ENCODE results near the gene OVCH1.
"Not testable (repeated sequence)": the region's sequence is repeated elsewhere in the genome, so short reads cannot be mapped to it uniquely, and the experiment has no call there.

The OVCH1 gene

DNA sequence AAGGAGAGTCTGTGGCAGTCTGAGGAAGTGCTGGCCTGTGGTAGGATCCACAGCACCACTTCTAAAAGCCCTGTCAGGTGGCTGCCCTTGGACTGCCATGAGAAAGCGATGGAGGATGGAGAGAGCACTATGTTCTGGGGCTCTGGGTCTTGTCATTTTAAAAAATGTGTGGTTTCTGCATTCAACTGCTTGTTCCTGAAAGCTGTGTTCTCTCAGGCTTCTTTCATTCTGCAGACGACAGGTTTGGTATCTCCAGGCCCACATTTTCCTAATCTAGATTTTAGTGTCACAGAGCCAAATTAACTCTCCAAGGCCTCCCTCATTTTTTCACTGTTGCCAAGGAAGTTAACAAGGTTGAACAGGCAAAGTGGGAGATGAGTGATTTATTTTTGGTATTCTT is 10.5 kb downstream of the OVCH1 start:
- no peak for DNase-seq

DNA sequence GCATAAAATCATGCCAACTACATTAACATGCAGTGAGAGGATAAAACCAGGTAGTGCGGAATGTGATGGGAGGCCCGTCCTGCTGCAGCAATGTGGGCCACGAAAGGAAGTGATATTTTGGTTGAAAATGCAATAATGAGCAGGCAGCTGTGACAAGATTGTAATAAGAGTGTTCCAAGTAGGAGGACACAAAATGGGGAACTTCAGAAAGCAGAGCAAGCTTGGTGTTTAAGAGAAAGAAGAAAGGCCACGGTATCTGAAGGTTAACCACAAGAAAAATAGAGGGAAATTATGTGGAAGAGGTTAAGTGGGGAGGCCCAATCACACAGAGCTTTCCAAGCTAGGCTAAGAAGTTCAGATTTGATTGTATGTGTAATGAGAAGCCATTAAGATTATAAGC is 34.3 kb downstream of the OVCH1 start:
- peak in 1 of 4 experiments; percentile 15 for DNase-seq

DNA sequence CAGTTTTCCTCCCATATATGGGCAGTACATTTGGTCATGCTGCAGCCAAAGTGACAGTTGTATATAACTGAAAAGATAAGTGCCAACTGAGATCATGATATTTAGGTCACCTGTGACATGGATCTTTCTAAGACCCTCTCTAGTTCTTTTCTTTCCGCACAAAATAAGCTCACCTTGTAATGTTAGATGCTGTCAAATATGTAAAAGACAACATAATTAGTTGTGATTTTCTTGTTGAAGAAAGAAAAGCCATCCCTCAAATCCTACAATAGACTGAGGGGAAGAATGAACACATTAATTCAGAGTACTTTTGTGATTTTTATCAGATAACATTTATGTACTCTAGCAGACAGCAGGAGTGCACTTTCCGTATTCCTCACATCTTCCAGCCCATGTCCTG is 37.4 kb downstream of the OVCH1 start:
- DNase-seq, result no peak

DNA sequence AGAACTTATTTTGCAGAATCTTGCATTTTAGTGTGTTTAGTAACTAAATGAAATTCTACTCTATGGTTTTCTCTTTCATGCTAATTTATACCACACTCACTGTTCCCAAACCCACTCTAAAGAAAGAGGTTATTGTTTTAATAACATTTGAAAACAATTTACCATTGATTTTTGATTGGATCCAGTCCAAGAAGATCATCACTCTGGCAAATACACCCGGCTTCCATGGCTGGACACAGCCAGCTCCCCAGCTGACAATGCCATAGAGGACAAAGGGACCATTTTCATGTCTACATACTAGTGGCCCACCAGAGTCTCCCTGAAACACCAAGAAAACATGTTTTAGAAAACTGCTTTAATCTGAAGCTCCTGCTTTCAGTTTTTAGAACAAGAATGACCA is 42.4 kb downstream of the OVCH1 start:
- no peak for DNase-seq

DNA sequence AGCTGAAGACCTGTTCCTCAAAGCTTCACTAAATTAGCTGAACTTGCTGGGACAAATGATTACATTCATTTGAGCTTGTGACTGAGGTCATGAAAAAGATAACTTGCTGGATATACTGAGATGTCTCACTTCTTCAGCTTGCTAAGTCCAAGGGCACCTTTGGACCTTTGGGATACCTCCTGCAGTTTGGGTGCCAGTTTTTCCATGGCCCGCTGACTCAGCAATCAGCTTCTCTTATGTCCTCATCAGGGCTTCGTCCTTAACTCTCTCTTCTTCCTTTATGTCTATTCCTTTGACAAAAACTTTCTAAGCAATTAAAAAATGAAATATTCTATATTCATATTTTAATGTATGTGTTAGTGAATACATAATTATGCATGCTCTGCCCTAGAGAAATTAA is 45.6 kb downstream of the OVCH1 start:
- peak in 1 of 4 experiments; percentile 7 for DNase-seq

DNA sequence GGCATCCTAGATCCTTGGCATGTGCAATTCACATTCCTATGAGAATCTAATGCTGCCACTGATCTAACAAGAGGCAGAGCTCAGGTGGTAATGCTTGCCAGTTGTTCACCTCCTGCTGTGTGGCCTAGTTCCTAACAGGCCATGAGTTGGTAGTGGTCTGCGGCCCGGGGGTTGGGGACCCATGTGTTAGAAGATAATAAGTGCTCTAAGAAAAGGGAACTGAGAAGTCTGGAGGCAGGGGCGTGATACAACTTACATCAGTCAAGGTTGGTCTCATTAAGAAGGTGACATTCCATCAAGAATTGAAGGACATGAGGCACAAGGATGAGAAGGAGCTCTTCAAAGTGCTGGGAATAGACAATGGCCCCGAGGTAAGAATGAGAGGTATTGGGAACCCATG is 49.3 kb downstream of the OVCH1 start:
- DNase-seq, result no peak

DNA sequence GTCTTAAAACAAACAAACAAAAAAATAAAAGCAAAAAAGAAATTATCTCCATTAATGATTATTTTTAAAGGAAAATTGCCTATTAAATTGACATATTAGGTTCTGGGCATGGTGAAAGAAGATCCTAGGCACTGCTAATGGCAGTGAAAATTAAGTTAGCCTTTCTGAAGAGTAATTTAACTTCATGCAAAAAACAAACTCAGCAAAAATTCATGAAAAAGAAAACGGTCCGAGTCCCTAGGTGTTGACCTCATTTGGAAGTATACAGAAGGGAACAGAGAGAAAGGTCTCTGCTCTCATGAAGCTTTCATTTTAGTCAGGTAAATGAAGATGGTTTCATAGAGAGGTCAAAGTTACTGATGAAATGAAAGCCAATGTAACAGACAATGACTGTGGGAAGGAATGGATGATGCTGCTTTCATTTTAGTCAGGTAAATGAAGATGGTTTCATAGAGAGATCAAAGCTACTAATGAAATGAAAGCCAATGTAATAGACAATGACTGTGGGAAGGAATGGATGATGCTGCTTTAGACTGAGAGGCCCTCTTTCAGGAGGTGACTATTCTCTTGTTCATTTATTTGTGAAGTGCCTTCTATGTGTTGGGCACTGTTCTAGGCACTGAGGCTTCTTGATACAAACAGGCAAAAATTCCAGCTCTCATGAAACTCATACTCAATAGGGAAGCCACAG is 50.1 kb downstream of the OVCH1 start:
- DNase-seq, result no peak

DNA sequence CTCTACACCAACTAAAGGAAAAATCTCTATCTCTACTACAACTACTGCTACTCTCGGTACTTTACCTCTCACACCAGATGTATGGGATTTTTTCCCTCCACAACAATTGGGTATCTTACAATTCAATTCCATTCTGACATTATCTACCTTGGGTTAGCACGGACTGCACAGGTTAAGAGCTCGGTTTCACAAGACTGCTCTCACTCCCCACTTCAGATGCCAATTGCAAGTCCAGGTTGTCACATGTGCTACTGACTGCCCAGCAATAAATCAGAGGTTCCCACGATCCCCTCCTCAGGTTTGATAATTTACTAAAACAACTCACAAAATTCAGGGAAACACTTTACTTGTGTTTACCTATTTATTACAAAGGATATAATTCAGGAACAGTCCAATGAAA is 58.0 kb downstream of the OVCH1 start:
- no peak for DNase-seq

DNA sequence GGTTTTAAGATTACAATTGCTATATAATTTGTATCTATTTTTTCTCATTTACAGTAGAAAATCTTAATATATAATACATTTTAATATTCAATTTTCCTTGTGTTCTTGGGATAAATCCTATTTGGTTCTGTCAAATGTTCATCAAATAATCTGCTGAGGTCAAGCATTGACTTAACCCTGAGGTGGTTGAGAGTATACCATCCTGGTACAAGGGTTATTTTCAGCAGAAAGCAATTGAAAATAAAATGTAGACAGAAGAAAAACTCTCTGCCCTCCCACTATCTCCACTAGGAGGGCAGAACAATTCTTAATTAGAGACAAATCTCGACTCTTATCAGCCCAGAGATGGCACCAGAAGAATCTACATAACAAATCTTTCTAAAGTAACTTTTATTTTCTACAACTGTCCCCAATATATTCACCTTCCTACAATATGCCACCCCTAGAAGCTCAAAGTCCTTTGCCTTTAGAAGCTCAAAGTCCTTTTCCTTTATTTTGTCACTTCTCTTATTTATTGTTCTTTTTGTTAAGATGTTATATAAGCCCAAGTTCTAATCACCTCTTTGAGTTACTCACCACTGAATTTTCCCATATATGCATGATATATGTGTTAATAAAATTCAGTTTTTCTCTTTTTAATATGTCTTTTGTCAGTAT is 58.6 kb downstream of the OVCH1 start:
- no peak for DNase-seq

DNA sequence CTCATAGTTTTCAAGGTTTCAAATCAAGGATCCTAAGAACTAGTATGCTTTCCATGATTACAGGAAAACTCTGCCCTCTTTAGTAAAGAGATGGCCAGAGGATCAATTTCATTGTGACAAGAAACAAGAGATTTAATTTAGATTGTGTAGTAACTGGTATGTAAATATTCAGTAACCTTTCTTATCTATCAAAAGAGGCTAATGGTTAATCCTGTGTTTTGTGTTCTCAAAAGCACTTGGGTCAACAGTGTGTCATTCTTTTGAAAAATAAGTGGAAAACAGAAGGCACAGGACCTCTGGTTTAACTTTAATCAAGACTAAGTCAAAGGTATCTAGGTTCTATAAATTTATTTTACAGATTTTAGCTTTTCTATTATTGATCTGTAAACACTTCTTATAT is 59.9 kb downstream of the OVCH1 start:
- DNase-seq, result no peak

DNA sequence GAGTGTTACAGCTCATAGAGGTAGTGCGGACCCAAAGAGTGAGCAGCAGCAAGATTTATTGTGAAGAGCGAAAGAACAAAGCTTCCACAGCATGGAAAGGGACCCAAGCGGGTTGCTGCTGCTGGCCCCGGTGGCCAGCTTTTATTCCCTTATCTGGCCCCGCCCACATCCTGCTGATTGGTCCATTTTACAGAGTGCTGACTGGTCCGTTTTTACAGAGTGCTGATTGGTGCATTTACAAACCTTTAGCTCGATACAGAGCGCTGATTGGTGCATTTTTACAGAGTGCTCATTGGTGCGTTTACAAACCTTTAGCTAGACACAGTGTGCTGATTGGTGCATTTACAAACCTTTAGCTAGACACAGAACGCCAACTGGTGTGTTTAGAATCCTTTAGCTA is 60.7 kb downstream of the OVCH1 start:
- DNase-seq, result not testable (repeated sequence)

DNA sequence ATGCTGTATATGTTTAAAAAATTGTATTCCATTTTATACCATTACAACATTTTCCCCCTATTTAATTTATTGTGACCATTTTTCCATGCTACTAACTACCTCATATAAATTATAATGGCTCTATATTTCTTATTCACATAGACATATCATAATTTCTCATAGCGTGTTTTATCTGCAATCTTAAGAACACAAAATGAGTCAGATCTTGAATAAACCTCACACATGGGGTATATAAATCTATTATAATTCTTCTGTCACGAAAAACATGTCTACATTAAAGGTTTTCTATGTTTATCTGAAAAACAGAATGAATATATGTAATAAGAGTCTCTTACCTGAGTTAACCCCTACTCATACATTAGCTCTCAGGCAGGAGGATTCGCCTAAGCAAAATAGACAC is 66.0 kb downstream of the OVCH1 start:
- no peak for DNase-seq

DNA sequence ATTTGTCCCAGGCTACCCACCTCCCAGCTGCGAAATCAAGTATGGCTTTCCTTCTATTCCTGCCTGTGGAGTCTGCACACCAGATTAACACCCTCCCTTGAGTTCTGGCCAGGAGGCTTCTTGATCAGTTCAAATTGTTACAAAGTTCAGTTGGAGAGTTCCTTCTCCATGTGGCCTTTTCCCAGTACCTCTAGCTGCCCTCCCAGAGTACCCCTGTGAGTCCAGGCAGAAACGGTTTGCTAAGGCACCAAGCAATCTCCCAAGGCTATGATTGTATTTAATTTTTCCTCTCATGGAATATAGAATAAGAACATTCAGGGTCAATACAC is 66.8 kb downstream of the OVCH1 start:
- DNase-seq, result no peak

DNA sequence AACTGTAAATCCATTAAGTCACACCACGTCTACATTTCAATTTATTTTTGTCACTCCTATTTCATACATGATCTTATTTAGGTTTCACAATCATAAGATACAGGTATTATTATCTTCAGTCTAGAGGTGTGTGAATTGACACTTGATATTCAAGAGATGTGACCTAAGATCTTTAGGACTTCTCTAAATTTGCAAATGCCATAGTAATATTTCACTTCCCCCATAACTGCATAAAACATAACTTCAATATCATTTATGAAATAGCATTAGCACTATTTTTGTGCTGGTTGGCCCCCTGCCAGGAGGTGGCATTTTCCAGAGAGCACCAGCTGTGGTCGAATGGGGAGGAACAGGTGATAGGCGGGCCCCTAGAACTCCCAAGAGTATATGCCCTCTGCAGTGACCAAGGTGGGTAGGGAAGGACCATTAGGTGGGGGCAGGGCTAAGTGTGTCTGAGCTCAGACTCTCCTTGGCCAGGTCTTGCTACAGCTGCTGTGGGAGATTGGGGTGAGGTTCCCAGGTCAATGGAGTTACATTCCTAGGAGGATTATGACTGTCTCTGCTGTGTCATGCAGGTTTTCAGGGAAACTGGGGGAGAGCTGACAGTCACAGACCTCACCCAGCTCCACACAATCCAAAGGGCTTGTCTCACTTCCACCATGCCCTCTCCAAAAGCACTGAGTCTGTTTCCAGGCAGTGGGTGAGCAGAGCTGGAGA is 67.3 kb downstream of the OVCH1 start:
- DNase-seq, result peak in 2 of 4 experiments; percentile 3 to 6

DNA sequence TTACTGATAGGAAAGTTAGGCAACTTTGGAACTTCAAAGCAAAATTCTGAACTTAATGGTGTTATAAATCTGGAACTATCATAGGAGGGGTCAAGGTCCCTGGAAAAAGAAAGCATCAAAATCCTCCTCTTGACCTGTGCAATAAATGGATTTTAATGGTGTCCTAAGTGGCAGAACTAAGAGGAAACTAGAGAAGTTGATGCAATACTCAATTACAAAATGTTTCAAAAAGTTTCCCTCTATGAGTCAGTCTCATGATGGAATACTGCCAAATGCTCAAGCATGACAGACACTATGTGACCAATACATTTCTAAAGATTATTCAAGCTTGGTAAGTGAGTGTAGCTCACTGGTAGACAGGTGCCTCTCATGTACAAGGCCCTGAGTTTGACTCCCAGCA is 68.9 kb downstream of the OVCH1 start:
- peak; percentile 52 to 95 (median 83) for DNase-seq

DNA sequence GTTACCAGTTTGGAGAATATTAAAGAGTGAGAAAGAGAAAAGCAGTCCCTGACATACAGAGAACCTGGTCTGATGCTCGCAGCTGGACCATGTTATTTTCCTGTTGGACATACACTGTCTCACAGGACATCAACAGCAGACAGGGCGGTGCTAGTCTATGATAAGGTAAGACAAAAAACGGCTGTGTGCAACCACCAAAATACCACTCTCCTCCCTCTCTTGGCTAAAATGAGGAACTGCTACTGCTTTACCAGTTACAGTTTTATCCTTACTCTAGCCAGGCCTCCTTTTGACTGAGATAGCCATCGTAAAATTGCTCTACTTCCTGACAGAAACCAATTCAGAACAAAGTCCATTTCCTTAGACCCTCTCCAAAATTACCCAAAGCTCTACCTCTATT is 69.5 kb downstream of the OVCH1 start:
- DNase-seq, result peak; percentile 14 to 53 (median 30)

DNA sequence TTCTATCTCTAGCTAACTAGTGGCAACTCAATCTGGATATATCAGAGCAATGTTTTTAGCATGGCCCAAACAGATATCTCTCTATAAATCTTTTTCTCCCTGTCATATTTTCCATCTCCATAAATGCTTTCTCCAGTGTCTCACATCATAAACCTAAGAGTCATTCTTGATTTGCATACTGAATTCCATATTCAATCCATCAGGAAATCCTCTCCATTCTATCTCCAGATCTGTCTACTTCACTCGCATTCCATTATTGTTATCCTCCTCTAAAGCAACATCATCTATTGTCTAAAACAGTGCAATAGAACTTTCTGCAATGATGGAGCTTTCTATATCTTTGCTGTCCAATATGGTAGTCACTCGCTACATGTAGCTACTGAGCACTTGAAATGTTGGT is 71.0 kb downstream of the OVCH1 start:
- DNase-seq, result no peak

DNA sequence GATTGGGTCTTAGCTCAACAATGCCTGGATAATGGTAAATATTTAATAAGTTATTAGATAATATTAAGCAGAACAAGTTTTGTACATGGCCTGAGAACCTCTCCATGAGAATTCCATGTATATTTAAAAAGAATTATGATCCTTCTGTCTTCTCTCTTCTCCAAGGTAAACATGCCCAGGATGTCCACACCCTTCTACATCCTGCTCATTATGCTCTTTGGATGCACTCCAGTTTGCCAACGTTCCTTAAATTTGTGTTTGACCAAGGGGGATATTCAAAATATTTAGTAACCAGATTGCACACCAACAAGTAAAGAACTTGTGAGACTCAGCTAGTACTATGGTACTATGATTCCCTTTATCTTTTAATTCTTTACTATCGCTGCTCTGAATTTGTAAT is 71.8 kb downstream of the OVCH1 start:
- DNase-seq, result no peak

DNA sequence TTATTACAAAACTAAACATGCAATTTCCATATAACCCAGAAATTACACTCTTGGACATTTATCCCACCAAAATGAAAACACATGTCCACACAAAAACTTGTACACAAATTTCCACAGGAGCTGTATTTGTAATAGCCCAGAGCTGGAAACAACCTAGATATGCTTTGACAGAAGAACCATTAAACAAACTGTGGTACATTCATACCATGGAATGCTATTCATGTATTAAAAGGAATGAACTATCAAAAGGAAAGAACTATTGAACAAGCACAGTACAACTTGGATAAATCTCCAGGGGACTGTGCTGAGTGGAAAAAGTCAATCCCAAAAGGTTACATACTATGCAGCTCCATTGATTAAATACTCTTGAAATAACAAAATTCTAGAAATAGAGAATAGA is 80.7 kb downstream of the OVCH1 start:
- no peak for DNase-seq

DNA sequence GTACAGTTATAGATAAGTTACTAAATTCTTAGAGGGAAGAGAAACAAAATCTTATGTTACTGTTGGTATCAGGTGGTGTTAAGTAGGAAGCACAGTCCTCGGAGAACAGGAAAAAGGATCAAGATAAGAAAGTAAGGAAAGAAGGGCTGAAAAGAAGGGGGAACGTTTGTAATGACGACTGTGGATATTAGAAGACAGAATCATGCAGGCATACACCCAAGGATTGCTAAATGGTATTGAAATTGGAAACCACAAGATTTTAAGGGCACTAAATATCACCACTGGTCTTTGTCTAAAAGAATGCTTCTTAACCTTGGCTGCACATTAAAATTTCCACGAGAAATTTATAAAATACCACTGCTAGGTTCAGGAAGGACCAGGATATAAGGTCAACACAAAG is 82.4 kb downstream of the OVCH1 start:
- DNase-seq, result no peak

DNA sequence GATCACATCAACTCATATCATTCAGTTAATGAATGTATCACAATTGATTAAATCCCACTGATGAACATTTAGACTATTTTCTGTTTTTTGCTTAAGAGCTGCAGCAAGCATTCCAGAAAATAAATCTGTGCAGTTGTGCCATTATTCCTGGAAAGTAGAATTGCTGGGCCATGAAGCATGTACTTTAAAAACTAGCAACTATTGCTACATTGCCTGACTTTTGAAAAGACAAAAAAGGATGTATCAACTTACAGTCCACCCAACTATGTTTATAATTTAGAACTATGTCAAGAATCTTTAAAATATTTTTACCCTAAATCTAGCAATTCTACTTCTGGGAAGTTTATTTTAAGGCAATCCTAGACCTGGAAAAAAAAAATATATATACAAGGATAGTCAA is 83.1 kb downstream of the OVCH1 start:
- no peak for DNase-seq

DNA sequence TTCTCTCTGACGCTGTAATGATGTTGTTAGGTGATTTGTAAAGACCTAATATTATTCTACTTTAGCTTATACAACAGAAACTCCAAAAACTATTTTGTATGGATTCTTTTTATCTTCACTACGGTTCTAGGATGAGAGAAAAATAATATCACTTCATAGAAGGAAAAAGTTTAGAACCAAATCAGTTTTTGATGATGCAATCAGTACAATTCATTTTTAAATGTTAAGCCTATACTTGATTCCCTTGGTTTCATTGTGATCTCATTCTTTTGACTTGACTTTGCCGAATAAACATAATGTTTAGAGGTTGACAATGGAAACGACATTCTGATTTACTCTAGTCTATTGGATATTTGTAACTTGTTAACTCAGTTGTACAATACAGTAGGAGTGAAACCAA is 91.9 kb downstream of the OVCH1 start:
- DNase-seq, result no peak

DNA sequence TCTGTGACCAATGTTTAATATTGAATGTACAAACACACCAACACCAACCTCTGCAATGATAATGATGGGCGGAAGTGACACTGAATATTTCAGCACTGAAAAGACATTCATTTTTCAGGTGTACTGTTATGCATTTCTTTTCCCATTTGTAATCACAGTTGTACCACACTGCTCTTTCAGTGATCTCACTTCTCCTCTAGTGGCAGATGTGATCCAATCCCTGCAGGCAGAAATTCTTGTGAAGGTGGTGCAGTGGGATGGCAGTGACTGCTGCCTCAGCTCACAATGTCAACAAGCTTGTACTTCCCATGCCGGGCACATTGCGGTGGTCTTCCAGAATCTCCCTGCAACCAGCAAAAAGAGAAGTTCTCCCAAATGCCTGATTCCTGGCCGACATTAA is 93.5 kb downstream of the OVCH1 start:
- no peak for DNase-seq

DNA sequence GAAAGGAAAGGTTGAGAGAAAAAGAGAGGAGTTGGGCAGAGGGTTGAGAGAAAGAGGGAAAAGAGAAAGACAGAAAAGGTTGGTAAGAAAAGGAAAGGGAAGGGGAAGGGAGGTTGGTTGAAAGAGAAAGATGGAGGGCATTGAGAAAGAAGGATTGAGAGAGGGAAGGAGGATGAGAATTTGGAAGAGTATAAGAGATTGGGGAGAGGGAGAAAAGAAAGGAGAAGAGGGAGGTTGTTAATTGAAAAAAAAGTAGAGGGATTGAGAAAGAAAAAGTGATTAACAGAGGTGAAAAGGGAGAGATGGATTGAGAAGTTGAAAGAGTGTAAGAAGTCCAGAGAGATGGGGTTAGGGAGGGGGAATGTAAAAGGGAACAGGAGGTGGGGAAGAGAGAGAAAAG is 95.0 kb downstream of the OVCH1 start:
- DNase-seq, result no peak
